ENCODE data around the gene SGMS1.
"Not testable (repeated sequence)": the region's sequence is repeated elsewhere in the genome, so short reads cannot be mapped to it uniquely, and the experiment has no call there.

SGMS1 gene

DNA sequence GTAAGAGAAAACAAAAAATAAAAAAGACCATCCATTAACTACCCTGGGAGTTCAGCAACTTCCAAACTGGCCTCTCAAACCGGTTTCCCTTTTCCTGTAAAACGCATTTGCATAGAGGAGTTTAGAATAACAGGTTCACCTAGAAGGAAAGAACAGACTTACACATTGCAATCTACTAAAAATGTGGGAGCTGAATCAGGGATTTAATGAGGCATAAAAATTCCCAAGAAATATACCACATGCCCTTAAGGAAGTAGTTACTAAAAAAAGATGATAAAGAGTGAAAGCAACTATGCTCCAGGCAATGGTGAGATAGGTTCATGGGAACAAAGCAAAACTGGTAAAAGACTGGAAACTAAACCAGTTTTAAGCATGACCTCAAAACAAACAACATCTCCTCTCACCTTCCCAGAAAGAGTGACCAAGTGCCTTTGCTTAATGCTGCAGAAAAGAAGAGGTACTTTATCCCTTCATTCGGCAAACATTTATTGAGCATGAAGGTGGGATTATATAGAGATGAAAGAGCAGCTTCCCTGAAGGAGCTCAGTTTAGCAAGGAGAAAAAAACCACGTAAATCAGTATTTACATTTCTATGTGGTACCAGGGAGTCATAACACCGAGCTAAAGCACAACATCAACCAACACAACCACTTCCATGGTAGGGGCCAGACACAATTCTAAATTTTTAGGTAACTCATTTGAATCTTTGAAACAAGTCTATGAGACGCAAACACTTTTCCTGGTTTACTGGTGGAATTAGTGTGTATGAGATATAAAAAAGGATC, 152.8 kb downstream of the SGMS1 start:
- peak overlapping the region; percentile 37 for H3K4me3 ChIP-seq (ENCODE audit: low read length)
- TF ChIP-seq ZNF274 (IDR thresholded peaks at IDR 0.05; ENCODE audit: low read depth, low read length), result no peak

DNA sequence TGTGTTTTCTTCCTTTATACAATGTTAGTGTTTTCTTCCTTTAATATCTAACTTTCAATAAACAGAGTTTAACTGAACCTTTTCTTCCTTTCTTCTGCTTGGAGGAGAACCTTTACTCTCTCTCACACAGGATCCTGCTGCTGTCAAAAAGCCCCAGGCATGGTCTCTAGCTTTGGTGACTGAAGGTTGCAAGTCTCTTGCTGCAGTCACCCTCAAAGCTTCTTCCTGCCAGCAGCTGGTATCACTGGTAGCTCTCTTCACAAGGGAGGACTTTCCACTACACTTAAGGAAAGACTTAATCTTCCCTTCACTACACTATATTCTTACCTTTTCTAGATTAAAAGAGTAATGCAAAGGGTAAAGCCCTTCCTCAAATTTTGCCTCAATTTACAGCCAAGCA, 153.4 kb downstream of the SGMS1 start:
- peak overlapping the region; percentile 37 for H3K4me3 ChIP-seq (ENCODE audit: low read length)
- TF ChIP-seq ZNF274 (IDR thresholded peaks at IDR 0.05; ENCODE audit: low read depth, low read length), result no peak

DNA sequence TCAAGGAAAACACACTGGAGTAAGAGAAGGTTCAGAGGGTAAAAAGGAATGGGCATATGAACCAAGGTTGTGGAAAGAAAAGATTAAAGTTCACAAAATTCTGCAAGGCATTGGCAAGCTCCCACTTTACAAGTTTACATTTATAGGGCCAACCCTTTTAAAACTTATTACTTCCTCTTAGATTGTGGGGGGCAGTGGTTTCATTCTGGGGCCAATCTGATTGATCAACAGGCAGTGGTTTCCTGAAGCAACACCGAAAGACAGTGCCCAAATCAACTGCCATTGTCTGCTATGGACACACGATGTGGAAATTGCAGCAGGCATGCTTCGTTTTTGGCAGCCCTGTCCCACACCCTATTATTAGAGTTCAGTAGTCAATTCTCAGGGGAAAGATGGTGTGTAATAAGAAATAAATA, 154.0 kb downstream of the SGMS1 start:
- TF ChIP-seq ZNF274 (IDR thresholded peaks at IDR 0.05; ENCODE audit: low read depth, low read length), result no peak
- peak overlapping the region; percentile 55; the same call in 1 of the 2 replicates for H3K4me3 ChIP-seq (ENCODE audit: low read length)

DNA sequence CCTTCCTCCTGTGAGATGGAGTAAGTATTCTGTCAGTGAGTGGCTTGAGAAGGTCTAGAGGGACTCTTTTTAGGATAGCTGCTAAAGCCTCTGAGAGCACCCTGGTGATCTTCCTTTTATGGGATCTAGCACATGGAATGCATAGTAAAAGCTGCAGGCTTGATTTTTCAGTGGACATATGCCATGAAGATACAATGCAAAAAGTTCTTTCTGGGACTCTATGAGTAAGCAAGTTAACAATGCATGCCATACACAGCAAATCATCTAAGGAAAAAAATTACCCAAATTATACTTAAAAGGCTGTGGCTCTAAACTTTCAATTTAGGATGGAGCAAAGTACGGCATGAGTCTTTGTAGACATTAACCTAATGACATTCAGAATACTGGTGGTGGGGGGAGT, 154.5 kb downstream of the SGMS1 start:
- H3K4me3 ChIP-seq (ENCODE audit: low read length), result no peak overlapping the region
- no peak for TF ChIP-seq ZNF274 (IDR thresholded peaks at IDR 0.05; ENCODE audit: low read depth, low read length)

DNA sequence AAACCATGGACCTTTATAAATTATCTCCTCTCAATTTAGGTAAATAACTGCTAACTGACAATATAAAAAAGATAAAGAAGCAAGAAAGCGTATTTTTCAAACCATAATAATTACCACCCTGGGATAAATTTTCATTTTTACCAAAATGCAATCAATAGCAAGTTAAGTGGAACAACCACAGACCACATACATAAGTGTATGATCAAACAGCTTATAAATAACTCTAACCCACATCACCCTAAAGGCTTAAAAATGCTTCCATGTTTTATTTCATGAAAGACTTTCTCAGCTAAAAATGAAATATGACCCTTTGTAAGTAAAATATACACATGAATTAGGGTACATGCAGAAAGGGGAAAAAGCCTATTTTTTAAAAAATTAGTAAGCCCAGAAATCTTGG, 156.5 kb downstream of the SGMS1 start:
- no peak for TF ChIP-seq ZNF274 (IDR thresholded peaks at IDR 0.05; ENCODE audit: low read depth, low read length)
- no peak overlapping the region for H3K4me3 ChIP-seq (ENCODE audit: low read length)

DNA sequence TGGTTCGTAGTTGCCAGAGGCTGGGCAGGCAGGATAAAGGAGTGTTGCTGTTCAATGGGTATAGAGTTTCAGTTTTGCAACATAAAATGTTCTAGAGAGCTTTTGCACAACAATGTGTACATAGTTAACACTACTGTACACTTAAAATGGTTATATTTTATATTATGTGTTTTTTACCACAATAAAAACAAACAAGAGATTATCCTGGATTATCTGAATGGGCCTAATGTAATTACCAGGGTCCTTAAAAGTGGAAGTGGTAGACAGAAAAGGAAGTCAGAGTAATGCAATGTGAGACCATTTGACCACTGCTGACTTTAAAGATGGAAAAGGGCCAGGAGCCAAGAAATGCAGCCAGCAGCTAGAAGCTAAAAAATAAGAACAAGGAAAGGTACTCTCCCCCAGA, 159.7 kb downstream of the SGMS1 start:
- H3K4me3 ChIP-seq (ENCODE audit: low read length), result no peak overlapping the region; the same call in 1 of the 2 replicates
- TF ChIP-seq ZNF274 (IDR thresholded peaks at IDR 0.05; ENCODE audit: low read depth, low read length), result no peak

DNA sequence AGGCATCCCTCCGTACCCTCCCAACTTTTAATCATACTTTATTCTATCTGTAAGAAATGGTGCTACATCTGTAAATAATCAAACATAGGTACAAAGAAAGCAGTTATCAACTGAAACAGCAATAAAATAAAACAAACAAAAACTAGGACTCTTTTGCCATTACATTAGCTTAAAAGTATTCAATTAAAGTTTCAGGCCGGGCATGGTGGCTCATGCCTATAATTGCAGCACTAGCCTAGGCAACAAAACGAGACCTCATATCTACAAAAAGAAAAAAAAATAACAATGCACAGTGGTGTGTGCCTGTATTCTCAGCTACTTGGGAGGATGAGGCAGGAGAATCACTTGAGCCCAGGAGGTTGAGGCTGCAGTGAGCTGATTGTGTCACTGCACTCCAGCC, 161.9 kb downstream of the SGMS1 start:
- no peak overlapping the region for H3K4me3 ChIP-seq (ENCODE audit: low read length)
- no peak for TF ChIP-seq ZNF274 (IDR thresholded peaks at IDR 0.05; ENCODE audit: low read depth, low read length)

DNA sequence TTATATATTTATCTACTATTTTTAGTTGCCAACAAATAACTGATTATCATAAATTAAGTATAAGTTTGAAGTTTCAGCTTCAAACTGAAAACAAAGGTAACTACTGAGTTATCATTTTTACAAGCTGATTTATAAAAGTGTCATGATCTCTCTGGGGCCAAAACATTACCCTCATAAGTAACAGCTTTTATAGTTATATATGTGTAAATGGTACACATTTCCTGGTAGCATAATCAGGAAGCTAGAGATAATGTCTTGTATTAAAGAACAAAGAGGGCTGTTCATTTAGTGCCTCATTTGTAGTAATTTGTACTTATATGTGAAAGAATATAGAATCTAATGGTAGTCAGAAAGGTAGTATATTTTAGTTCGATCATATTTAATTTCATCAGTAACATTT, 162.6 kb downstream of the SGMS1 start:
- H3K4me3 ChIP-seq (ENCODE audit: low read length), result no peak overlapping the region
- no peak for TF ChIP-seq ZNF274 (IDR thresholded peaks at IDR 0.05; ENCODE audit: low read depth, low read length)

DNA sequence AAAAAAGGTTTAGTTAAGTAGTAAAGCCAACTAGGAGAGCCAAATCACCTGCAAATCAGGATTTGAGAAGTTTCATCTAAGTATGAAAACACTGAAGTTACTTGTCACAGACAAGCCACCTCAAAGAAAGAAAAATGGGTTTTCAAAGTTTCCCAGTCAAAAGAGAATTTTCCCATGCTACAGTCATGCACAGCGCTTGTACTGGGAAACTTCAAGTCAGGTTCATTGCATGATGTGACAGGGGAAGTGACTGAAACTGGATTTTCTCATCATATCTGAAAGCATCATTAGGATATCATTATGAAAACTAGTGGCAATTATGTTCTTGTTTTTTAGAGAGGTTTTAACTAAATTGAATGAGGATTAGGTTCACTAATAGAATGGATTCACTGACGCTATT, 167.0 kb downstream of the SGMS1 start:
- TF ChIP-seq ZNF274 (IDR thresholded peaks at IDR 0.05; ENCODE audit: low read depth, low read length), result no peak
- no peak overlapping the region for H3K4me3 ChIP-seq (ENCODE audit: low read length)

DNA sequence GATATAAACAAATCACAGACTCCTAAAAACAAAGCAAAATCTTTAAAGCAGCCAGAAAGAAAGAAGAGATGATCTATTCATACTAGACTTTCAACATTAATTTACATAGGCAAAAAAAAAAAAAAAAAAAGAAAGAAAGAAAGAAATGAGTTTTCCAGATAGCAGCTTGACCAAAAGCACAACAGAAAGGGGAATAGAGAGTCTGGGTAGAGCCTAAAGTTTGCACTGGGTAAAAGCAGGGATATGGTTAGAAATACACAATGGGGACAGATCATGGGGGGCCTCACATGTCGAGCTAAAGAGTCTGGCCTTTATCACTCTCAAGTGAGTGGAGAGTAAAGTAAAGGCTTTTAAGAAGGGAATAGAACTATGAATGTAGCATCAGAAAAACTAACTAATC, 169.8 kb downstream of the SGMS1 start:
- TF ChIP-seq ZNF274 (IDR thresholded peaks at IDR 0.05; ENCODE audit: low read depth, low read length), result no peak

DNA sequence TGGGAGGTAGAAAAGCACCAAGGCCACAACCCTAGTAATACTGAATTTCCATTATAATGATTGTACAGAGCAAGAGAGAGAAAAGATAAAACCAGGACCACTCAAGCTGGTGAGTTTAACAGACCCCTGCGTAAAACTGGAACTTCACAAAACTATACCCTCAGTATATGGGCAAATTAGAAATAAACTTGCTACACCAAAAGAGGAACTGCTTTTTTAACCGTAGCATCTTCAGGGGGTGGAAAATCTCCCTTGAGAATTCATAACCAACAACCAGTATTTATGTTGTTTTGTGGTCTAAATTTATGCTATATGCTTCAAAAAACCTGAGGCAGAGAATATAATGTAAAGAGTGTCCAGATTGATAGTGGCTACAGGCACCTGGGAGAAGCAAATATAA, 171.2 kb downstream of the SGMS1 start:
- no peak overlapping the region for H3K4me3 ChIP-seq (ENCODE audit: low read length)
- no peak for TF ChIP-seq ZNF274 (IDR thresholded peaks at IDR 0.05; ENCODE audit: low read depth, low read length)

More for the DNA sequence above, 169.8 kb downstream of the SGMS1 start:
- H3K4me3 ChIP-seq (ENCODE audit: low read length), result no peak overlapping the region

DNA sequence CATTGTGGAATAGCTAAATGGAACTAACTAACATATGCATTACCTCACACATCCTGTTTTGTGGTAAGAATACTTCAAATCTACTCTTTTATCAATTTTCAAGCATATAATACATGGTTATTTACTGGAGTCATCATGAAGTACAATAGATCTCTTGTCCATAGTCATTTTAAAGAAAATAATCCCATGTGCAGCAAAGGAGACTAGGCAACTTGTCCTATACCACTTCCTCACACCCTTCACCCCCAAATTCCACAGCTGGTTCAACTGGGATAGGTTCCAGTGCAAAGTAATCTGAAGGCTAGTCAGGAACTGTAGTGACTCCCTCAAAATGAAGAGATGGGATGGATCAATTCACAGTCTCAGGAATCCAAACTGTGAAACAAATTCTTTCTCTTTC, 176.1 kb downstream of the SGMS1 start:
- H3K4me3 ChIP-seq (ENCODE audit: low read length), result no peak overlapping the region
- TF ChIP-seq ZNF274 (IDR thresholded peaks at IDR 0.05; ENCODE audit: low read depth, low read length), result no peak

DNA sequence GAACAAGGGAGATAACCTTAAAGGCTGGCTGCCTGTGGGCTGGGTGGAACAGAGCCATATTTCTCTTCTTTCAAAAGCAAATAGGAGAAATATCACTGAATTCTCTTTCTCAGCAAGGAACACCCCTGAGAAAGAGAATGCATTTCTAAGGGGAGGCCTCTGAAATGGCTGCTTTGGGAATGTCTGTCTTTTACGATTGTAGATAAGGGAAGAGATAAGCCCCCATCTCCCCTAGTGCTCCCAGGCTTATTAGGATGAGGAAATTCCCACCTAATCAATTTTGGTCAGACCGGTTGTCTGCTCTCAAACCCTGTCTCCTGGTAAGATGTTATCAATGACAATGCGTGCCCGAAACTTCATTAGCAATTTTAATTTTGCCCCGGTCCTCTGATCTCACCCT, 178.0 kb downstream of the SGMS1 start:
- H3K4me3 ChIP-seq (ENCODE audit: low read length), result not testable (repeated sequence)

DNA sequence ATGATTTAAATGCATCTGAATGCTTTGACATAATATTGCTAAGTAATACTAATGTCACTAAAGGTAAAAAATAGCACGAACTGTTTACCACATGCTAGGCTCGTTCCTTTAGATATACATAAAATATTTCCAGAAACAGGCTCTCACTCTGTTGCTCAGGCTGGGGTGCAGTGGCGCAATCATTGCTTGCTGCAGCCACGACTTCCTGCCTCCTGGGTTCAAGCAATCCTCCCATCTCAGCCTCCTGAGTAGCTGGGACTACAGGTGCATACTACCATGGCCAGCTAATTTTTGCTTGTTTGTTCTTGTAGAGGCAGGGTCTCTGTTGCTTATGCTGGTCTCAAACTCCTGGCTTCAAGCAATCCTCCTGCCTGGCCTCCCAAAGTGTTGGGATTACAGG, 183.3 kb downstream of the SGMS1 start:
- no peak for TF ChIP-seq ZNF274 (IDR thresholded peaks at IDR 0.05; ENCODE audit: low read depth, low read length)
- no peak overlapping the region for H3K4me3 ChIP-seq (ENCODE audit: low read length)

DNA sequence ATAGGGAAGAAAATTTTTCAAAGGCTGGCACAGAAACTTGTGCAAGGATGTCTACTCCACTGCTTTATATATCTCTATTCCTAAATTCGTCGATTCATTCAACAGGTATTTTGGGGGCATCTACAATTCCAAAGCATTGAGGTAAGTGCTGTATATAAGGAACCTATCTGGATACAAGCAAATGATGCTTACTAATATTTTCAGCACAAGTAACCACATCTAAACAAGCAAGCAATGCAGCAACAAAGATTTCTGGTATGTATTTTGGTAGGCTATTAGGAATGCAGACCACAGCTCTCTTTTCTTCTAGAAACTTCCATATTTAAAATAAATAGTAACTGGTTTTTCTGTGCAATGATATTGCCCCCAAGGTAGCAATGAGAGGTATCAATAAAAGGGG, 183.9 kb downstream of the SGMS1 start:
- no peak overlapping the region for H3K4me3 ChIP-seq (ENCODE audit: low read length)
- TF ChIP-seq ZNF274 (IDR thresholded peaks at IDR 0.05; ENCODE audit: low read depth, low read length), result no peak

DNA sequence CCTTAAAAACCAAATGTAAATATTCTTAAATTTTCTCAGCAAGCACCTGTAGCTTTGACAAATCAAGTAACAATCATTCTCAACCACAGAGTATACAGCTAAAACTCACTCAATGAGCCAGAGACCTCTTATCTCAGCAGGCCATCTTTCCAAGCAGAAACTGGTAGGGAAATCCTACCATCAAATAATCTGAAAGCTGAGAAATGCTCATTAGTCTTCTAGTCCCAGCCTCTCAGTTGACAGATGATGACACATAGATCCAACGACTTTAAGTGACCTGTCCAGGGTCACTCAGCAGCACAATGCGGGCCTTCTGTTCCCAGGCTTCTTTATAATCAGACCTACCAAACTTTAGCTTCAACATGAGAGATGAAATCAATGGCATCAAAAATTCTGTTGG, 184.6 kb downstream of the SGMS1 start:
- no peak for TF ChIP-seq ZNF274 (IDR thresholded peaks at IDR 0.05; ENCODE audit: low read depth, low read length)
- H3K4me3 ChIP-seq (ENCODE audit: low read length), result no peak overlapping the region
